SH-SY5Y (cell line): Measurements from ENCODE around the gene C1QTNF9.

Experiments
- GATA2 ChIP-seq: IDR thresholded peaks from 2 replicates; pipeline ENCODE4 v1.6.1; 2011; ENCODE audit warnings: mild to moderate bottlenecking, low read depth, low read length
- GATA3 ChIP-seq: IDR thresholded peaks from 2 replicates; pipeline ENCODE4 v1.6.1; 2011; ENCODE audit warnings: low read depth, mild to moderate bottlenecking, low read length, moderate library complexity

The C1QTNF9 gene

GRCh38 chr13:24301911-24302310, 7.5 kb upstream of the C1QTNF9 start:
- TF ChIP-seq GATA2 (no peak), GATA3 (no peak)

- TF ChIP-seq GATA2 (no peak), GATA3 (no peak)
Measured at GRCh38 chr13:24304620-24305019, 4.8 kb upstream of the C1QTNF9 start.

GRCh38 chr13:24306632-24307031, 2.7 kb upstream of the C1QTNF9 start:
- TF ChIP-seq GATA3 (no peak), GATA2 (no peak)

- no peak for TF ChIP-seq GATA2
- TF ChIP-seq GATA3 = no peak
Measured at GRCh38 chr13:24307211-24308067, 1.9 kb upstream of the C1QTNF9 start.

- TF ChIP-seq GATA2 (no peak), GATA3 (no peak)
Measured at GRCh38 chr13:24308068-24308445, 1.3 kb upstream of the C1QTNF9 start.

GRCh38 chr13:24308488-24309020, 826 bp upstream of the C1QTNF9 start:
- no peak for TF ChIP-seq GATA2
- TF ChIP-seq GATA3 = no peak

- TF ChIP-seq GATA3 (no peak), GATA2 (no peak)
Measured at GRCh38 chr13:24313439-24313838, 4.1 kb downstream of the C1QTNF9 start.

- TF ChIP-seq GATA2 (no peak), GATA3 (no peak)
Measured at GRCh38 chr13:24323036-24323738, 13.8 kb downstream of the C1QTNF9 start.

GRCh38 chr13:24323739-24324075, 14.3 kb downstream of the C1QTNF9 start:
- TF ChIP-seq GATA2 = no peak
- TF ChIP-seq GATA3 = no peak

- no peak for TF ChIP-seq GATA3
- no peak for TF ChIP-seq GATA2
Measured at GRCh38 chr13:24328145-24328544, 18.8 kb downstream of the C1QTNF9 start.

- no peak for TF ChIP-seq GATA3
- no peak for TF ChIP-seq GATA2
Measured at GRCh38 chr13:24338721-24339120, 29.3 kb downstream of the C1QTNF9 start.

GRCh38 chr13:24339937-24340607, 30.7 kb downstream of the C1QTNF9 start:
- TF ChIP-seq GATA3 (no peak), GATA2 (no peak)

- TF ChIP-seq GATA3 = no peak
- no peak for TF ChIP-seq GATA2
Measured at GRCh38 chr13:24340608-24340955, 31.2 kb downstream of the C1QTNF9 start.

- TF ChIP-seq GATA2 (no peak), GATA3 (no peak)
Measured at GRCh38 chr13:24341439-24341838, 32.1 kb downstream of the C1QTNF9 start.

GRCh38 chr13:24348385-24348784, 39.0 kb downstream of the C1QTNF9 start:
- TF ChIP-seq GATA3 = no peak
- TF ChIP-seq GATA2 = no peak

- TF ChIP-seq GATA2 (no peak), GATA3 (no peak)
Measured at GRCh38 chr13:24348797-24349515, 39.6 kb downstream of the C1QTNF9 start.
